Karpas-422 (cell line): ENCODE data around the gene RNPC3. TPM values are rescaled to one million over a fixed set of nuclear protein-coding genes. Genes with fewer than 3 reads are reported as not detected.

Experiments
- total RNA-seq: library from RNA; depleted of rRNA; stranded (reverse); fragments of >200 nt; shearing (Covaris generic); gene quantifications from 2 replicates; pipeline ENCODE4 v1.2.3, GENCODE V29; 2014; ENCODE audit warnings: low replicate concordance; rRNA removed

Gene RNPC3
- total RNA-seq, 1 experiment from 2014 or later, result 26.0 TPM

Other genes with a start within 250 kb of the RNPC3 start
- gene AMY2B, start 45.9 kb downstream of the RNPC3 start, total RNA-seq, result 5.3 and 10.8 TPM in 2 replicates
- not detected in 2 replicates for gene AMY2A, start 91.7 kb downstream of the RNPC3 start, total RNA-seq
- gene AMY1A, start 130.1 kb downstream of the RNPC3 start, total RNA-seq, result not detected in 2 replicates
- gene AMY1B, start 170.5 kb downstream of the RNPC3 start, total RNA-seq, result not detected in 2 replicates
- gene AMY1C, start 224.2 kb downstream of the RNPC3 start, total RNA-seq, result not detected in 2 replicates